GM19239 (cell line): Measurements from ENCODE around the gene RFPL4A.
"Not testable (repeated sequence)": the region's sequence is repeated elsewhere in the genome, so short reads cannot be mapped to it uniquely, and the experiment has no call there.

Source experiments
- DNase-seq: peaks from one replicate; pipeline ENCODE4 v3.0.0; 2011; ENCODE audit warnings: low spot score; ENCODE audit not compliant: insufficient read length
- FAIRE-seq: peaks from 2 replicates; lab custom pipeline; 2011; peaks lifted over from hg19 to GRCh38; lab: Jason Lieb, UNC

The RFPL4A gene

DNA sequence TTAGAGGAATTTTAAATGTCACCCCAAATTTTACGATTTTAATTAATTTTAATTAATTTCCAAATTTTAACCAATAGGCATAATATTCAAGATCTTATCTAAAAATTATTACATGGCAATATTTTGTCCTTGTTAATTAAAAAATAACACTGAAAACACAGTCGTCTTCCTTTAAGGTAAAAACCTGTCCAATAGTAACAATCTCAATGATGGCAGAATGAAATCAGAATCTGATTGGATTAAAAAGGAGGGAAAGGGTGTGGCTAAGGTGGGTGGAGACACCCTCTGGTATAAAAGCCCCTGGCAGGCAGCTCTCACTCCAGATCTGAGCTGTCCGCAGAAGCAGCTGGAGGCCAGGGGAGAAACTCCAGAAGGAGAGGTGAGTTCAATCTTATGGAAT, at the start of gene RFPL4A:
RFPL4A (plus strand) TSS at position 301 of the 400 bp plus-strand sequence. CDS start 2,704 bp downstream, outside the sequence.
- not testable (repeated sequence) for FAIRE-seq, DNase-seq

DNA sequence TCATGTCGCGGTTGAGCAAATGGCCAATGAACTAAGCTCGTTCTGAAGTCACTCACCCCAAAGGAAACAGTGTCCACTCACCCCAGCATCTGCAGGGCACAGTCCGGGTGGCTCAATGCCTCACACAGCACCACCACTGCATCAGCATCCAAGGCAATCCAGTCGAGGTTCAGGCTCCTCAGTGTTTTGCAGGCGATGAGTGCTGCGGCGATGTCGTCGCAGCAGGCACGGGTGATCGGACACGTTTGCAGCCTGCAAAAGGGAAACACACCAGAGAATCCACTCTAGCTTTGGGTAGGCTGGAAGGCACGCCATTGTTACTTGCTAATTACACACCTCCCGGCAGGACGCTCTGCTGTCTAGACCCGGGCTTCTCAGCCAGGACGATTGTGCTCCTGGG, 47.2 kb upstream of the RFPL4A start:
- no peak for FAIRE-seq

DNA sequence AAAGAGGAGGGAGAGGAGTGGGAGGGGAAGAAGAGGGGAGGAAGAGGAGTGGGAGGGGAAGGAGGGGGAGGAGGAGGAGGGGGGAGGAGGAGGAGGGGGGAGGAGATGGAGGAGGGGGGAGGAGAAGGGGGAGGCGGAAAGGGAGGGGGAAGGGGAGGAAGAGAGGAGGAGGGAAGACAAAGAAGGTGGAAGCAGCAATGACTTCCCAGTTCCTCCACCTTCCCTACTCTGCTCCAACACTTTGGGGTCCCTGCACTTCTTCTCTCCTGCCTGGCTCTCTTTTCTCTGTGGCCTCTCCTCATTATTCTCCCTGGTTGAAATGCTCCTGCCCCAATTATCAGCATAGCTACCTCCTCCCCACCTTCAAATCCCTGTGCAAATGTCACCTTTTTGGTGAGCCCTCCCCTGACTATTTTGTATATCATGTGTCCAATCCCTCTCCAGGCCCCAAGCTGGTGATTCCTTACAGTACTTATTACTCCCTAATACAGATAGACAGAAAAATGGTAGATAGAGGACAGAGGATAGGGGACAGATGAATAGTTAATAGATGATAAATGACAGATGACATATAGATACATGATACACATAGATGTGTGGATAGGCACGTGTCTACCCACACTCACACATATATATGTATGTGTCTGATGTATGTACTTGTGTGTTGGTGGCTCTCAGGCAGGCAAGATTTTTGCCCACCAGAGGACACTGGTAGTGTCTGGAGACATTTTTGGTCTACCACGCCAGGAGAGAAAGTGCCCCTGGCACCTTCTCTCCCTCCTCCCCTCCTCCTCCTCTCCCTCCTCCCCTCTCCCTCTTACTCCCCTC, 45.9 kb upstream of the RFPL4A start:
- DNase-seq (no peak), FAIRE-seq (no peak)

More for the DNA sequence above, 47.2 kb upstream of the RFPL4A start:
- DNase-seq: no peak

DNA sequence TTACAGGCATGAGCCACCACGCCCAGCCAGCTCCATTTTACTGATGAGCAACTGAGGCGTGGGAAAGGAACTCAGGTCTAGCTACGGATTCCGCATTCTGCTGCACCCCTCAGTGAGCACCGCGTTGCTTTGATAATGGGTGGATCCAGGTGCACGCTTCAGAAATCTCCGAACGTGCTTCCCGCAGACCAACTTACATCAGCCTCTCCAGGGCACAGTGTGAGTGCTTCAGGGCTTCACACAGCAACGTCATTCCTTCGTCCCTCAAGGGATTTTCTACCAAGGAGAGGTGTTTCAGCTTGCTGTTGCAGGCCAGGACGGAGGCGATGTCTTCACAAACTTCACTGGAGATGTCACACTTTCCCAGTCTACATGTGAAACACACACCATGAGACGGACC, 42.4 kb upstream of the RFPL4A start:
- no peak for FAIRE-seq
- no peak for DNase-seq

DNA sequence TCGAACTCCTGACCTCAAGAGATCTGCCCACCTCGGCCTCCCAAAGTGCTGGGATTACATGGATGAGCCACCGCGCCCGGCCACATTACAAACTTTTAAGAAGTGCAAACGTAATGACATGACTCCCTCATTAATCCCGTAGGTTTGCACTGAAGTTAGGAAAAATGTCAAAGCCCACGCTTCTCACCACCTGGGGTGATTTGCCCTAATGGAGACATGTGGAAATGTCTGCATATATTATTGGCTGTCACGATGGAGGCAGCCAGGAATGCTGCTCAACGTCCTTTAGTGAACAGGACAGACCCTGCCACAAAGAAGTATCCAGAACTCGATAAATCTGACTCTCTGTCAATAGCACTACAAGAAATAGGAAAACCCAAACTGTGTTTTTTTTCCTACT, 41.6 kb upstream of the RFPL4A start:
- no peak for FAIRE-seq
- DNase-seq: no peak

DNA sequence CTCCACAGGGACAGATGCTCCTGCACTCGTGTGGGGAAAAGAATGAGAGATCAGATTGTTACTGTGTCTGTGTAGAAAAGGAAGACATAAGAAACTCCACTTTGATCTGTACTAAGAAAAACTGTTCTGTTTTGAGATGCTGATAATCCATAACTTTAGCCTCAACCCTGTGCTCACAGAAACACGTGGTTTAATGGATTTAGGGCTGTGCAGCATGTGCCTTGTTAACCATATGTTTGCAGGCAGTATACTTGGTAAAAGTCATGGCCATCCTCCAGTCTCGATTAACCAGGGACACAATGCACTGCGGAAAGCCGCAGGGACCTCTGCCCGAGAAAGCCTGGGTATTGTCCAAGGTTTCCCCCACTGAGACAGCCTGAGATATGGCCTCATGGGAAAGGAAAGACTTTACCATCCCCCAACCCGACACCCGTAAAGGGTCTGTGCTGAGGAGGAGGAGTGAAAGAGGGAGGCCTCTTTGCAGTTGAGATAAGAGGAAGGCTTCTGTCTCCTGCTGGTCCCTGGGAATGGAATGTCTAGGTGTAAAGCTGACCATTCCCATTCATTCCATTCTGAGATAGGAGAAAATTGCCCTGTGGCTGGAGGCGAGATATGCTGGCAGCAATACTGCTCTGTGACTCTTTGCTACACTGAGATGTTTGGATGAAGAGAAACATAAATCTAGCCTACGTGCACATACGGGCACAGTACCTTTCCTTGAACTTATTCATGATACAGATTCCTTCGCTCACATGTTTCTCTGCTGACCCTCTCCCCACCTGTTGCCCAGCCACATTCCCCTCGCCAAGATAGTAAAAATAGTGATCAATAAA, 40.8 kb upstream of the RFPL4A start:
- DNase-seq, FAIRE-seq: not testable (repeated sequence)

DNA sequence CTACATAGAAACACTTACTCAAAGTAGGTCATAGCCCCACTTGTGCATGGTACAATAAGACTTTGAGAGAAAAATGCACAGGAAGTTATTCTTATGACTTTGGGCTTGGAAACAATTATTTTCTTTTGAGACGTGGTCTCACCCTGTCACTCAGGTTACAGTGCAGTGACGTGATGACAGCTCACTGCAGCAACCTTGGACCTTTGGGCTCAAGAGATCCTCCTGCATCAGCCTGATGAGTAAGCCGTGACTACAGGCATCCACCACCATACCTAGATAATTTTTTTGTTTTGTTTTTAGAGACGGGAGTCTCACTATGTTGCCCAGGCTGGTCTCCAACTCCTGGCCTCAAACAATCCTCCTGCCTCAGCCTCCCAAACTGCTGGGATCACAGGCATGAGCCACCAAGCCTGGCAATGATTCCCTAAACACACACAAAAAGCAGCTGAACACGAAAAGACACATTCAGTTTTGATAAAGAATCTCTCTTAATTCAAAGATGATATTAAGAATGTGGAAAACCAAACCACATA, 38.6 kb upstream of the RFPL4A start:
- FAIRE-seq (no peak), DNase-seq (no peak)

DNA sequence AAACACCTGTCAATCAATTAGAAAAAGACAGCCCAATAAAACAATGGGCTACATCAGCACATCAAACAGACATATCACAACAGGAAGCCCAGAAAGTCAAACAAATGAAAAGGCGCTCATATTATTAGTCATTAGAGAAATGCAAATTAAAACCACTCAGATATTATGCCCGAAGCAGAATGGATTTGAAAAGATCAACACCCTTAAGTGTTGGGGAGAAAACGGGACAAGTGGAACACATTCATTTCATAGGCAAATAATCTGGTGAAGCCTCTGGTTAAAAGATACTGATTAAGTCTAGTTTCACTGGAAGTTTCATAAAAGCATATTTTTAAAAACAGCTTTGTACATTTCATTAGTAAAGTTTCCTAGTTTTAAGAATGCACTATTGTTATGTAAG, 38.1 kb upstream of the RFPL4A start:
- FAIRE-seq (no peak), DNase-seq (no peak)

DNA sequence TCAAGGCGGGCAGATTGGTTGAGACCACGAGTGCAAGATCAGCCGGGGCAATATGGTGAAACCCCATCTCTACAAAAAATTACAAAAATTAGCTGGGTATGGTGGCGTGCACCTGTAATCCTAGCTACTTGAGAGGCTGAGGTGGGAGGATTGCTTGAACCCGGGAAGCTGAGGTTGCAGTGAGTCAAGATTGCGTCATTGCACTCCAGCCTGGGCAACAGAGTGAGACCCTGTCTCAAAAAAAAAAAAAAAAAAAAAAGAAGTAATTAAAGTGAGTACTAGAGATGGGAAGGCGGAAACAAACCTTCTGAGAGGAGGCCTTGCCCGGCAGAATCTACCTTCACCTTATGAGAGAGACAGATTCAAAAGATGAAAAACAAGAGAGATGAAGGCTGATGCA, 35.4 kb upstream of the RFPL4A start:
- FAIRE-seq (no peak), DNase-seq (no peak)

DNA sequence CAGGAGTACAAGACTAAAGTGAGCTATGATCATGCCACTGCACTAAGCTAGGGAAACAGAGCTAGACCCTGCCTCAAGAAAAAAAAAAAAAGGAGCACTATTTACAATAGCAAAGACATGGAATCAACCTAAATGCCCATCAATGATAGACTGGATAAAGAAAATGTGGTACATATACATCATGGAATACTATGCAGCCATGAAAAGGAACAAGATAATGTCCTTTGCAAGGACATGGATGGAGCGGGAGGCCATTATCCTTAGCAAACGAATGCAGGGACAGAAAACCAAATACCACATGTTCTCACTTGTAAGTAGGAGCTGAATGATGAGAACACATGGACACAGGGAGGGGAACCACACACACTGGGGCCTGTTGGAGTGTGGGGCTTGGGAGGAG, 28.5 kb upstream of the RFPL4A start:
- DNase-seq, FAIRE-seq: not testable (repeated sequence)

DNA sequence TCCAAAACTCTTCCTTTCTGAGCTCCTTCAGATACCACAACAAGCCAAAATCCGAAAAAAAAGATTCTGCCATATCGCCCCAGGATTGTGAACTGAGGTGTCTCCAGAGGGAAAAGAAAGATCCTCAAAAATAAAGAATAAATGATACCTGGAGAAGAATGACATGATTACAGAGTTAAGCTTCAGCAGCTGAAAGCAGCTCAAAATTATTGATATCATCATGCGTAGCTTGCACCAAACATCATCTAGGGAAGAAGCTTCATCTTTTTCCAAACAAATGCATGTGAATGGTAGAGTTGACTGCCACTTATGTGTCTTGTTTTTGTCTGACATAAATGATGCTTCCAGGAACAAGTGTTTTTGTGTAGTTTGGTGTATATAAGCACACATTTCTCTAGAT, 20.6 kb upstream of the RFPL4A start, which contains the start of gene NLRP9:
NLRP9 (minus strand) TSS at position 101 of the 400 bp plus-strand sequence; CDS start at position 73, 28 bp downstream.
- DNase-seq (no peak), FAIRE-seq (no peak)

DNA sequence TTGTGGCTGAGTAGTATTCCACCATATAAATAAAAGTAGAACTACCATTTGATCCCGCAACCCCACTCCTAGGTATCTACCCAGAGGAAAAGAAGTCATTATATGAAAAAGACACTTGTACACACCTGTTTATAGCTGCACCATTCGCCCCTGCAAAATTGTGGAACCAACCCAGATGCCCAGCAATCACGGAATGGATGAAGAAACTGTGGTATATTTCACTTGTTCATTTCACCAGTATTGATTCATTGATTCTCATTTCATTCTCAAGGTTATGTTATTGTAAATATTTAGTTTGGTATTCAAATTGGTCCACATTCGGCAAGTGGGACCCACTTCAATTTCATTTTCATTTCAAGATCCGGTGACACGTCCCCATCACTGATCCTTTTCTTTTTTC, 8.2 kb upstream of the RFPL4A start:
- DNase-seq (no peak), FAIRE-seq (no peak)

DNA sequence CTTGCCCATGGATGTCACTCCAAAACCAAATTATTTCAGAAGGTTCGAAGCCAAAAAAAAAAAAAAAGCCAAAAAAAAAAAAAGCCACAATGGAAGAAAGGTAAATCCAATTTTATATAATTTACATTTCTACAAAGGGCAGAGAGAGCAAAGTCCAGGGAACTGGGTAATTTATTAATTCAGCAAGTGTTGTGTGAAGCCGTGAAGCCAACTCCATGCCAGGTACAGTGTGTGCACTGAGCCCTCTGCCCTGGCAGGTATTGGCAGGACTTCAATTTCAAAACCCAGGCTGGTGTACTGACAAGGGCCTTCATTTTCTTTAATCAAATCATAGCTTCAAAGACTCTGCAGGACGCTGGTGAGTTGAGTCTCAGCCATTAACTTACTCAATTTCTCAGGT, 5.5 kb upstream of the RFPL4A start:
- no peak for DNase-seq
- FAIRE-seq: no peak

DNA sequence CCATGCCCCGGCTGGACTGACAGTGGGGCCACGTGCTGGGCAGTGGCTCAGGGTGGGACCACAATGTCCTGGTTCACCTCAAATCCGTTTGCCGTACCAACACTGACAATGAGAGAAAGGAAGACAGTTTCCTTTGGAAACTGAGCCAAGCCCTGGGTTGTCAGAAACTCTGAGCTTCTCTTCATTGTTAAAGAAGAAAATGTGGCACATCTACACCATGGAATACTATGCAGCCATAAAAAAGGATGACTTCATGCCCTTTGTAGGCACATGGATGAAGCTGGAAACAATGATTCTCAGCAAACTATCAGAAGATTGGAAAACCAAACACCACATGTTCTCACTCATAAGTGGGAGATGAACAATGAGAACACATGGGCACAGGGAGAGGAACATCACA, 2.1 kb upstream of the RFPL4A start:
- FAIRE-seq: not testable (repeated sequence)

DNA sequence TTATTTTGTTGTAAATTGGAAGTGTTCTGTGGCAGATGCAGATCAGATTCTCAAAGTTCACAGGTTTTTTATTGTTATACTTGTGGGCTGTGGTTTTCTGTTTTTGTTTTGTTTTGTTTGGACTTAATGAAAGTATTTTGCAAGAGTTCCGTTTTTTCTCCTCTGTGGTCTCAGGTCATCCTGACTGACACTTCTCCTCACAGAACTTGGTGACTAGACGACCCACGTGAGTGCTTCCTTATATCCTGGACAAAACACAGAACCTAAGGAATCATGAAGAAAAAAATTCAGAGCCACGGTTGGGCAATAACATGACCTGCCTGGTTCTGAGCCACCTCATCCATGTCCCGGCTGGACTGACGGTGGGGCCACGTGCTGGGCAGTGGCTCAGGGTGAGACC, 7.6 kb downstream of the RFPL4A start:
- DNase-seq (no peak), FAIRE-seq (no peak)

More for the DNA sequence above, 2.1 kb upstream of the RFPL4A start:
- DNase-seq: not testable (repeated sequence)

DNA sequence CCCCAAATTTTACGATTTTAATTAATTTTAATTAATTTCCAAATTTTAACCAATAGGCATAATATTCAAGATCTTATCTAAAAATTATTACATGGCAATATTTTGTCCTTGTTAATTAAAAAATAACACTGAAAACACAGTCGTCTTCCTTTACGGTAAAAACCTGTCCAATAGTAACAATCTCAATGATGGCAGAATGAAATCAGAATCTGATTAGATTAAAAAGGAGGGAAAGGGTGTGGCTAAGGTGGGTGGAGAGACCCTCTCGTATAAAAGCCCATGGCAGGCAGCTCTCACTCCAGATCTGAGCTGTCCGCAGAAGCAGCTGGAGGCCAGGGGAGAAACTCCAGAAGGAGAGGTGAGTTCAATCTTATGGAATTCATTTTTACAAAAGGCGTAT, 9.9 kb downstream of the RFPL4A start, which contains the start of gene RFPL4AL1:
RFPL4AL1 (plus strand) TSS at position 301 of the 400 bp plus-strand sequence. CDS start 2,687 bp downstream, outside the sequence.
- not testable (repeated sequence) for FAIRE-seq, DNase-seq

DNA sequence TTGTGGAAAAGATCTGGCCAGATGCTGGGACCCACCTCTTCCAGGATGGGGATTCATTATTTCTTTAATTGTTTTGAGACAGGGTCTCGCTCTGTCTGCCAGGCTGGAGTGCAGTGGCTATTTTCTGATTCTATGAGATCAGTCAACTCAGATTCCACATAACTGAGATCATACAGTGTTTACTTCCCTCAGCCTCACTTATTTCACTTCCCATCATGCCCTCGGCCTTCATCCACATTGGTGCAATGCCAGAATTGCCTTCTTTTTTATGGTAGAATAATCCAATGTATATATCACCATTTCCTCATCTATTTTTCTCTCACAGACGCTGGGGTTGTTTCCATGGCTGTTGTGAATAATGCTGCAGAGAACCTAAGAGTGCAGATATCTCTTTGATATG, 10.7 kb downstream of the RFPL4A start:
- not testable (repeated sequence) for FAIRE-seq, DNase-seq

DNA sequence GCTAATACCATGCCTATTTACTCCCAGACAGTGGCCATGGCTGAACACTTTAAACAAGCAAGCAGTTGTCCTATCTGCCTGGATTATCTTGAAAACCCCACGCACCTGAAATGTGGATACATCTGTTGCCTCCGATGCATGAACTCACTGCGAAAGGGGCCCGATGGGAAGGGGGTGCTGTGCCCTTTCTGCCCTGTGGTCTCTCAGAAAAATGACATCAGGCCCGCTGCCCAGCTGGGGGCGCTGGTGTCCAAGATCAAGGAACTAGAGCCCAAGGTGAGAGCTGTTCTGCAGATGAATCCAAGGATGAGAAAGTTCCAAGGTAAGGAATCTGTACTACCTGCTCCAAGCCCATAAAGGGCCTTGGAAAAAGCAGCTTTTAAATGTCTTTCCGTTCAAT, 18.6 kb downstream of the RFPL4A start:
- no peak for FAIRE-seq
- no peak for DNase-seq

DNA sequence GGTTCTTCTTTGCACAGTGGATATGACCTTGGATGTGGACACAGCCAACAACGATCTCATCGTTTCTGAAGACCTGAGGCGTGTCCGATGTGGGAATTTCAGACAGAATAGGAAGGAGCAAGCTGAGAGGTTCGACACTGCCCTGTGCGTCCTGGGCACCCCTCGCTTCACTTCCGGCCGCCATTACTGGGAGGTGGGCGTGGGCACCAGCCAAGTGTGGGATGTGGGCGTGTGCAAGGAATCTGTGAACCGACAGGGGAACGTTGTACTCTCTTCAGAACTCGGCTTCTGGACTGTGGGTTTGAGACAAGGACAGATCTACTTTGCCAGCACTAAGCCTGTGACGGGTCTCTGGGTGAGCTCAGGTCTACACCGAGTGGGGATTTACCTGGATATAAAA, 19.4 kb downstream of the RFPL4A start:
- DNase-seq (no peak), FAIRE-seq (no peak)

DNA sequence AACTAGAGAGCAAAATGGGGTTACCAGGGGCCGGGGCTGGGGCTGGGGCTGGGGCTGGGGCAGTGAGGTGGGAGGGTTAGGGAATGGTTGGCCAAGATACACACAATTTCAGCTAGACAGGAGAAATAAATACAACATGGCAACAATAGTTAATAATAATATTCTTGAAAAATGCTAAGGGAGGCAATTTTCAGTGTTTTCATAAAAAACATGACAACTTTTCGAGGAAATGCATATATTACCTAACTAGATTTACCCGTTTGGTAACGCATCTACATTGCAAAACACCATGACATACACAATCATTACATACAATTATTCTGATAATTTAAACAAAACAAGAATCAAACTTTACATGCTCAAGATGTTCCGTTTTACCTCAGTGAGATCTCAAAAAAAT, 22.2 kb downstream of the RFPL4A start:
- DNase-seq (no peak), FAIRE-seq (no peak)

DNA sequence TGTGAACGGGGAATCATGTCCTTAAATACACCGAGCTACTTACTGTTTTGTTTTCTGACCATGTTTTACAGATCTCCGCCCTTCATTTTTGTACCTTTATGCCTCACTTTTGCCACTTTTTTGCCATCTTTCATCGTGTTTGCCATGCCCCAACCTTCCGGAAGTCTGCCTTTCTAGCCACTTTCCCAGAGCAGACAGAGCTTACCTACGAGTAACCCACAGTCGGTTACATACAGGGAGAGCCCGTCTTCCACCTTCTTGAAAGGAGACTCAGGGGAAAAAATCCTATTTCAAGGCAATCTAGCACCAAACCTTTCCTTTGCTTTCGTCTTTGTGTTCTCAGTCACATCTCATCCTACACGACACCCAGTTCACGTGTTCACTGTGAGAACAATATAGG, 36.1 kb downstream of the RFPL4A start:
- no peak for FAIRE-seq

More for the DNA sequence above, 36.1 kb downstream of the RFPL4A start:
- DNase-seq: no peak
